Heart left ventricle (tissue), 16 donors: ENCODE data around the gene PCSK6. TPM values are rescaled to one million over a fixed set of nuclear protein-coding genes. Genes with fewer than 3 reads are reported as not detected.

Source experiments
- ATAC-seq, 4 donors: fragments of 200-7000 bp; cut with Tn5 transposase; one replicate each; pipeline ENCODE4 v1.9.1; 2020 to 2022; ENCODE audit warnings: moderate library complexity in 4 of 4, mild to moderate bottlenecking in 3 of 4, moderate number of reproducible peaks in 1 of 4
- DNase-seq, 5 donors: peaks; one replicate each; pipeline ENCODE4 v3.0.0-alpha.2; 2020
- H3K27ac ChIP-seq, 12 donors: fragments of 200-600 bp; sonication (generic) in 4 of 12; one replicate each; pipeline versions ENCODE4 v1.5.0 to v1.8.0; 2016 to 2022; ENCODE audit warnings: mild to moderate bottlenecking in 2 of 12
- H3K27me3 ChIP-seq, 9 donors: fragments of 200-600 bp; sonication (generic) in 2 of 9; one replicate each; pipeline versions ENCODE4 v1.5.1 to v1.8.0; 2016 to 2022; ENCODE audit warnings: mild to moderate bottlenecking in 3 of 9
- H3K36me3 ChIP-seq, 9 donors: fragments of 200-600 bp; sonication (generic) in 2 of 9; one replicate each; pipeline versions ENCODE4 v1.5.0 to v1.8.0; 2018 to 2022; ENCODE audit warnings: mild to moderate bottlenecking in 2 of 9
- H3K4me1 ChIP-seq, 12 donors: fragments of 200-600 bp; sonication (generic) in 4 of 12; one replicate each; pipeline versions ENCODE4 v1.5.0 to v1.8.0; 2016 to 2022; ENCODE audit warnings: mild to moderate bottlenecking in 3 of 12
- H3K4me3 ChIP-seq, 12 donors: fragments of 200-600 bp; sonication (generic) in 4 of 12; one replicate each; pipeline versions ENCODE4 v1.5.0 to v1.8.0; 2017 to 2022; ENCODE audit warnings: mild to moderate bottlenecking in 9 of 12, moderate library complexity in 4 of 12
- H3K9me3 ChIP-seq, 12 donors: fragments of 200-600 bp; sonication (generic) in 4 of 12; one replicate each; pipeline versions ENCODE4 v1.5.0 to v1.8.0; 2016 to 2022; ENCODE audit warnings: mild to moderate bottlenecking in 1 of 12
- POLR2A ChIP-seq, 2 donors: fragments of 450-650 bp; IDR thresholded peaks; one replicate each; pipeline ENCODE4 v1.6.1; 2017; ENCODE audit warnings: antibody characterized with exemption in 2 of 2, mild to moderate bottlenecking in 2 of 2, moderate library complexity in 2 of 2
- WGBS, 4 donors: extraction: QIAGEN DNeasy Blood & Tissue Kit in 2 of 4; methylation state at CpG; one replicate each; pipeline versions ENCODE4 v1.1.5 to v1.1.7; 2013 to 2018; 5-methylcytosine and 5-hydroxymethylcytosine counted together
- intact Hi-C, 10 donors: fragments of 100-400 bp; cut with DNase I; formaldehyde crosslinking; loops; one replicate each; pipeline versions ENCODE4 v1.11.1 to v1.14.2; 2022
- polyA plus RNA-seq, 2 donors: library from polyadenylated mRNA; stranded (reverse); fragments of 200-250 nt; gene quantifications; one replicate each; pipeline ENCODE4 v1.2.3, GENCODE V29; 2013
- total RNA-seq, 9 donors: library from RNA; depleted of rRNA in 2 of 9; stranded (reverse); fragments of >200 nt in 2 of 9; fragmentation: NEBNext Ultra II Directional in 3 of 9; extraction: Animal tissue kit (Norgen Biotek cat#: 25700) in 3 of 9; gene quantifications; one replicate each; pipeline versions ENCODE4 v1.1.0 to v1.2.4, GENCODE V29; 2016 to 2023
- TF ChIP-seq, protein P1 (sequence below), 12 donors: fragments of 200-600 bp; sonication (generic) in 4 of 12; IDR thresholded peaks; one replicate each; pipeline versions ENCODE4 v1.5.0 to v1.8.0; 2018 to 2022; ENCODE audit warnings: antibody characterized with exemption in 12 of 12, mild to moderate bottlenecking in 5 of 12
- donor health status: ischemic (EF 13 %, LVEDD 7.1; RV severe dilation, severe dysfunction).
- donor health status: healthy with polysubstance abuse.
- donor health status: DM: no; HTN: yes; CAD: no.
- donor health status: DM: no; HTN: no; CAD: no.
- donor health status: ischemic (EF 25% LVEDD 6.9; RV normal size, moderate dysfunction).
- donor health status: ischemic (EF 25% LVEDD 5.7; RV mildly dilated, moderate dysfunction).
- donor health status: healthy.
- donor health status: DM: yes; HTN: yes; CAD: no.
- donor health status: ischemic (EF 35%, LVEDD 5.7; RV mildly dilated, moderate dysfunction).
- donor health status: nonischemic (EF 11% LVEDD 7.7; RV severe dilation, severe dysfunction).
- donor health status: DM: yes; HTN: yes; CAD: no.
- donor health status: PGD.
- donor health status: ischemic (EF 29% LVEDD 5.4; RV normal size, mild dysfunction).
- donor health status: nonischemic (EF 23%, LVEDD 6.1; RV moderate dilation, normal function).

The PCSK6 gene
- total and polyA plus RNA-seq, 11 donors: 7.3 to 41.7 (median 22.3) TPM

DNA sequence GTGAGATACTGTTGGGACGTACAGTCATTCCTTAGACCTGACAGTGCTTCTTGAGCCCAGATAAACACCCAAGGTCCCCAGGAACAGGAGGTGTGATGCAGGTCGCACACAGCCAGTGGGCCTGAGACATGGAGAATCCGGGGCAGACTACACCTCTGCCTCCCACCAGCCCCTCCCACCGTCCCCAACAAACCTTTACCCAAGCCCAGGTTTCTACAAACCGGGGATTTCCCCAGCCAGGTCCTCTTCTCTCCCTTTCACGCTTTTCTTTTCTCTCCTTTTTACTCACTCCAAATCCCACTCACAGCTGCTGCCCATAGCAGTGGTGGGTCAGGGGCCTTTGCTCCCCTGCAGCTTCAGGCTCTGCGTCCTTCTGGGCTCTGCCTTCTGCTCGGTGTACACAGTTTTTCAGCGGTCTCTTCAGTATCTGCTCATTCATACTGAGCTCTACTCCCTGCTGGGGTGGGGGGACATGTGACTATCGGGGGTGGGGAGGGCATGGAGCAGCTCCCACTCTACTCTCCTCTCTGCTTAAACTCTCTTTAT, 4.8 kb upstream of the PCSK6 start:
- WGBS, 4 donors: 78 to 83% (median 81%) methylated on average over 10 of the region's 10 CpGs
- H3K4me1 ChIP-seq: peaks cover 0 to 40% (median 9%) of the 10 kb centered on the region in 12 donors
- H3K36me3 ChIP-seq: no peaks in the 10 kb centered on the region
- H3K27ac ChIP-seq: no peak overlapping the region
- no peaks in the 10 kb centered on the region for H3K9me3 ChIP-seq
- intact Hi-C loops: loop anchor here in 4 of 10 donors (5.0 to 10.0 kb wide), 4 partner anchors 50 to 190 kb away; no protein-coding TSS in a partner anchor
- no peak for ATAC-seq
- H3K4me3 ChIP-seq: no peak overlapping the region
- H3K27me3 ChIP-seq: peaks cover 0 to 25% (median 0%) of the 10 kb centered on the region in 9 donors
- no peak for DNase-seq
- TF ChIP-seq, protein P1, sequence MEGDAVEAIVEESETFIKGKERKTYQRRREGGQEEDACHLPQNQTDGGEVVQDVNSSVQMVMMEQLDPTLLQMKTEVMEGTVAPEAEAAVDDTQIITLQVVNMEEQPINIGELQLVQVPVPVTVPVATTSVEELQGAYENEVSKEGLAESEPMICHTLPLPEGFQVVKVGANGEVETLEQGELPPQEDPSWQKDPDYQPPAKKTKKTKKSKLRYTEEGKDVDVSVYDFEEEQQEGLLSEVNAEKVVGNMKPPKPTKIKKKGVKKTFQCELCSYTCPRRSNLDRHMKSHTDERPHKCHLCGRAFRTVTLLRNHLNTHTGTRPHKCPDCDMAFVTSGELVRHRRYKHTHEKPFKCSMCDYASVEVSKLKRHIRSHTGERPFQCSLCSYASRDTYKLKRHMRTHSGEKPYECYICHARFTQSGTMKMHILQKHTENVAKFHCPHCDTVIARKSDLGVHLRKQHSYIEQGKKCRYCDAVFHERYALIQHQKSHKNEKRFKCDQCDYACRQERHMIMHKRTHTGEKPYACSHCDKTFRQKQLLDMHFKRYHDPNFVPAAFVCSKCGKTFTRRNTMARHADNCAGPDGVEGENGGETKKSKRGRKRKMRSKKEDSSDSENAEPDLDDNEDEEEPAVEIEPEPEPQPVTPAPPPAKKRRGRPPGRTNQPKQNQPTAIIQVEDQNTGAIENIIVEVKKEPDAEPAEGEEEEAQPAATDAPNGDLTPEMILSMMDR (IDR thresholded peaks at IDR 0.05): no peak
- TF ChIP-seq POLR2A (IDR thresholded peaks at IDR 0.05): no peak

DNA sequence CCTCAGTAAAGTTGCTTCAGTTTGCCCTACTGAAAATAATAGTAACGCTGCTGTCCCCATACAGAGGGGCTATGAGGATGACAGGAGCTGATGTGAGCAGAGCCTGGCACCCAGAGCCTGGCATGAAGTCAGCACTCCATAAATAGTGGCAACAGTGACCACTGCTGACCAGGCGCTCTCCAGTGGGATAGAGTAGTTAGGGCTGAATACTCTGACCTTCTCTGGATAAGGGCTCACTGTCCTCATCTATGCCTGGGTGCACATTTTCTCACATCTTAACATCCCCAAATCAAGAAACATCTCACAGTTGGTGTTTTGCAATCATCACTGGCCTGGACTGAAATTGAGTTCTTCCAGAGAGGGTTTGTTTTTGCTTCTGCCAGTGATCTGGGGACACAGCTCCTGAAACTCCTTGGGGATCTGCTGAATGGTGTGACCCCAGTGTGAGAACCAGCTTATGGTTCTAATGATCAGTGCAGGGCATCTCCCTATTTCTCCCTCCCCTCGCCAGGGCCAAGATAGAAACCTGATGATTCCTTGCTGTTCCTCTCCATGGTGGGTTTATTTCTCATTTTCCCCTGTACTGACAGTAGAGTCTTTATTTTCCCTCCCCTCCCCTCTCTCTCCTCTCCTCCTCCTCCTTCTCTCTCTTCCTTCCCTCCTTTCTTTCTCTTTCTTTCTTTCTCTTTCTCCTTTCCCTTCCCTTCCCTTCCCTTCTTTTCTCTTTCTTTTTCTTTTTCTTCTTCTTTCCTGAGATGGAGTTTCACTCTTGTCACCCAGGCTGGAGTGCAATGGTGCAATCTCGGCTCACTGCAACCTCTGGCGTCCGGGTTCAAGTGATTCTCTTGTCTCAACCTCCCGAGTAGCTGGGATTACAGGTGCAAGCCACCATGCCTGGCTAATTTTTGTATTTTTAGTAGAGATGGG, 3.5 kb upstream of the PCSK6 start:
- DNase-seq (no peak), ATAC-seq (peak in 2 of 4 donors; percentile 19 to 23)
- Histone ChIP-seq H3K4me1 (peaks cover 0 to 42% (median 10%) of the 10 kb centered on the region in 12 donors), H3K9me3 (no peaks in the 10 kb centered on the region), H3K4me3 (no peak overlapping the region), H3K27me3 (peaks cover 0 to 33% (median 0%) of the 10 kb centered on the region in 9 donors), H3K36me3 (no peaks in the 10 kb centered on the region), H3K27ac (no peak overlapping the region)
- no peak for TF ChIP-seq POLR2A (IDR thresholded peaks at IDR 0.05)
- TF ChIP-seq, protein P1 (IDR thresholded peaks at IDR 0.05): no peak
- WGBS, 4 donors: 87 to 90% (median 90%) methylated on average over 7 of the region's 7 CpGs
- intact Hi-C loops: loop anchor here in 4 of 10 donors (5.0 to 10.0 kb wide), 4 partner anchors 48 to 188 kb away; no protein-coding TSS in a partner anchor

DNA sequence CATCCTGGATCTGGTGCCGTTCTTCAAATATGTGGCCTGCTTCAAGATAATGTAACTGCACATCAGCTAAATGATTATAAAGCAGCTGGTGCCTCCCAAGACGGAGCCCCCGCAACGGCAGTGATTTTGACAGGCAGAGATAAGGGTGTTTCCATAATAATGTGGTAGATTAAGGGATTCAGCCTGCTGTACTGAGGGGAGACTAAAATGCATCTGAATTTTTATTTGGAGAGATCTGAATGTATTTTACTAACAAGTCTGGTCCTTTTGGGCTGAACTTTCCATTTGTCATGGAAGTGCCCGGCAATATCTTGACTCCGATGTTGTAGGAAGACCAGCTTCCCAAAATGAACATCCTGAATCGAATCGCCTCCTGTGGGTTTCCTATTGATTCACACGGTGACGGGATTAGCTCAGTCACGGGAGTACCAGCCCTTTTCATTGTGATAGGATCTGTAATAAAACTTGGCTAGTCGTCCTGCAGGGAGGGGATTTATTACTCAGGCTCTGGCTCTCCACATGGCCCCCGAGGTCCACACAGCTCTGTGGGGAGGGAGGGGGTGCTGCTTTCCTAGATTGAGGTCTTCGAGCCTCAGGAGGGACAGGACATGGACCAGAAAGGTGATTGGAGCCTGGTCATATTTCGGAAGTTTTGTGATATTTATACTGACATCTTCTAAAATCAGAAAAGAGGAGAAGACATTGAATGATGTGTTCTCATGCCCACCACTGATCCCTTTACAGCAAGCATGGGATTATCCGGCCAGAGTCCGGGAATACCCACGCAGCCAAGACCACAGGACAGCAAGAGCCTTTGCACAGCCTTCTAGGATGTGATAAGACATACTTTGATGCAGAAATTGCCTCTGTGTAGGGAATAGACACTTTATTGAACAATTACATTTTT, 2.5 kb upstream of the PCSK6 start:
- no peak for TF ChIP-seq POLR2A (IDR thresholded peaks at IDR 0.05)
- peaks cover 0 to 43% (median 0%) of the 10 kb centered on the region in 9 donors for H3K27me3 ChIP-seq
- DNase-seq (peak in 1 of 5 donors; percentile 2), ATAC-seq (no peak)
- H3K4me3 ChIP-seq: no peak overlapping the region
- no peaks in the 10 kb centered on the region for H3K9me3 ChIP-seq
- no peak overlapping the region for H3K27ac ChIP-seq
- no peaks in the 10 kb centered on the region for H3K36me3 ChIP-seq
- intact Hi-C loops: loop anchor here in 4 of 10 donors (5.0 to 10.0 kb wide), 4 partner anchors 47 to 187 kb away; no protein-coding TSS in a partner anchor
- H3K4me1 ChIP-seq: peaks cover 0 to 31% (median 12%) of the 10 kb centered on the region in 12 donors
- WGBS, 4 donors: 71 to 79% (median 74%) methylated on average over 18 of the region's 18 CpGs
